NT2/D1 (cell line): Measurements from ENCODE around the gene STX16.

Experiments used
- SUZ12 ChIP-seq: IDR thresholded peaks from 2 replicates; pipeline ENCODE4 v1.6.1; 2011; ENCODE audit not compliant: insufficient read length, insufficient read depth; ENCODE audit errors: extremely low read depth
- YY1 ChIP-seq: IDR thresholded peaks from 2 replicates; pipeline ENCODE4 v1.6.1; 2011; ENCODE audit not compliant: insufficient read length, insufficient read depth
- ZNF274 ChIP-seq: IDR thresholded peaks from 2 replicates; pipeline ENCODE4 v1.6.1; 2011; ENCODE audit warnings: mild to moderate bottlenecking, low read depth, low read length

DNA sequence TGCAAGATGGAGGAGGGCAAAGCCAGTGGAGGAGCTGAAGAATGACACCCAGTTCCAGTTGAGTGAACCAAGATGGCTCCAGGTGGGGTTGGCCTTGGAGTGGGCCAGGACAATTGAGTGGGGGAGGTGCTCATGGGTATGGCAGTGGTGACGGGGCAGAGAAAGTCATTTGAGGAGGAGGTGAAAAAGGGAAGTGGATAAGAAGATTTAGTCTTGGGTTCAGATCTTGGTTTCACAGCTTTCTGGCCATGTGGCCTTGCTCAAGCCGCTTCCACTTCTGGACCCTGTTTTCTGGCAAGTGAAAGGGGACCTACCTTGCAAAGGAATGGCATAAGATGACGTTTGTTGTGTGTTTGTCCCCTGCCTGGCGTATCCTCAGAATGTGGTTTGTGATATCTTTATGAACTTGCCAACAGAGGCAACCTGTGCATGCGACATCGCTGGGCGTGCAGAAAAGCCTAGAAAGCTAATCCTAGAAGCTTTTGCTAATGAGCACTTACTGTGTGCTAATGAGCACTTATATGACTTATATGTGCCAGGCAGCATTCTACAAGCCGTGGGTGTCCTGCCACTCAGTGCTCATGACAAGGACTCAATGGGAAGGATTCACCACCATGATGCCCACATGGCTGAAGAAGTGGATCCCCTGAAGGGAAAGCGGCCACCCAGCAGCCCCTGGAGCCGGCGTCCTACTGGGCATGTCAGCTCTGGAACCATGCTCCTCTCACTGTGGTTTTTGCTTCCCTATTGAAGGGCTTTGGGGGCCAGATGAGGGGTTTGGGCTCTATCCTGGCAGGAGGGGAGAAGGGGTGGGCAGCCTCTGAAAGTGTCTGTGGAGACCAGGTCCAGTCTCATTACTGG, 23.6 kb upstream of the STX16 start:
- no peak for TF ChIP-seq YY1
- no peak for TF ChIP-seq SUZ12
- TF ChIP-seq ZNF274: no peak
